CD14-positive monocyte (primary cell): ENCODE measurements around the gene ENDOG. TPM values are rescaled to one million over a fixed set of nuclear protein-coding genes. Genes with fewer than 3 reads are reported as not detected.
A peak's percentile ranks its signal among the peaks of the same experiment; 100 is the strongest.

Source experiments
- DNase-seq, 3 donors: peaks; one replicate each; pipeline ENCODE4 v3.0.0-alpha.2; 2011 to 2022
- H2AFZ ChIP-seq: 2 replicates; pipeline ENCODE4 v1.6.0; 2012; ENCODE audit warnings: mild to moderate bottlenecking, low read depth, low read length, inconsistent platforms; ENCODE audit not compliant: insufficient read depth, poor library complexity, severe bottlenecking
- H3K27ac ChIP-seq, 2 donors: 1 replicate in 1 of 2; 2 replicates in 1 of 2; pipeline ENCODE4 v1.5.1; 2012 to 2013; ENCODE audit warnings: low read length in 2 of 2, control low read depth in 1 of 2, inconsistent platforms in 1 of 2, low read depth in 1 of 2, mild to moderate bottlenecking in 1 of 2
- H3K27me3 ChIP-seq, 2 donors: one replicate each; pipeline versions ENCODE4 v1.6.0 to v1.6.1; 2011 to 2013; ENCODE audit warnings: low read length in 2 of 2; ENCODE audit not compliant: control insufficient read depth in 2 of 2, insufficient read depth in 2 of 2
- H3K36me3 ChIP-seq, 2 donors: replicated peaks in 1 of 2; 1 replicate in 1 of 2; 2 replicates in 1 of 2; pipeline versions ENCODE4 v1.5.1 to v1.6.1; 2012 to 2013; ENCODE audit warnings: low read length in 2 of 2, control low read depth in 1 of 2, inconsistent platforms in 1 of 2, mild to moderate bottlenecking in 1 of 2; ENCODE audit not compliant: insufficient read depth in 2 of 2, control insufficient read depth in 1 of 2
- H3K4me1 ChIP-seq, 2 donors: 1 replicate in 1 of 2; 2 replicates in 1 of 2; pipeline versions ENCODE4 v1.5.1 to v1.6.1; 2012 to 2013; ENCODE audit warnings: low read length in 2 of 2, control low read depth in 1 of 2, inconsistent platforms in 1 of 2, mild to moderate bottlenecking in 1 of 2, moderate library complexity in 1 of 2; ENCODE audit not compliant: insufficient read depth in 2 of 2, control insufficient read depth in 1 of 2
- H3K4me2 ChIP-seq: replicated peaks from 2 replicates; pipeline ENCODE3; 2012; ENCODE audit warnings: low read length, moderate library complexity, mild to moderate bottlenecking; ENCODE audit not compliant: poor library complexity, severe bottlenecking; ENCODE audit errors: extremely low read depth
- H3K4me3 ChIP-seq, 3 experiments: fragments of 200-600 bp in 1 of 3; sonication (generic) in 1 of 3; replicated peaks in 1 of 3; 1 replicate in 2 of 3; 2 replicates in 1 of 3; pipeline ENCODE4 v1.5.1; 2011 to 2013; ENCODE audit warnings: low read length in 3 of 3, mild to moderate bottlenecking in 3 of 3, control low read depth in 2 of 3, low read depth in 2 of 3, inconsistent platforms in 1 of 3, moderate library complexity in 1 of 3
- H3K79me2 ChIP-seq: 2 replicates; pipeline ENCODE4 v1.6.0; 2012; ENCODE audit warnings: mild to moderate bottlenecking, control low read depth, inconsistent platforms, low read length, moderate library complexity; ENCODE audit not compliant: insufficient read depth
- H3K9ac ChIP-seq: 2 replicates; pipeline ENCODE4 v1.6.0; 2017; ENCODE audit warnings: low read length, mild to moderate bottlenecking; ENCODE audit not compliant: insufficient read depth, poor library complexity, severe bottlenecking
- H3K9me3 ChIP-seq, 2 donors: replicated peaks in 1 of 2; 1 replicate in 1 of 2; 2 replicates in 1 of 2; pipeline versions ENCODE4 v1.5.1 to v1.6.1; 2012 to 2013; ENCODE audit warnings: low read length in 2 of 2, control low read depth in 1 of 2; ENCODE audit not compliant: control insufficient read depth in 1 of 2, insufficient read depth in 1 of 2
- H4K20me1 ChIP-seq: 2 replicates; pipeline ENCODE4 v1.6.0; 2012; ENCODE audit warnings: mild to moderate bottlenecking, low read length, control low read depth, moderate library complexity; ENCODE audit not compliant: insufficient read depth
- H3K27ac Mint-ChIP-seq, 7 donors: one replicate each; pipeline ENCODE4 v1.8.0; 2020; ENCODE audit warnings: mild to moderate bottlenecking in 7 of 7, mixed read lengths in 7 of 7, moderate library complexity in 6 of 7, inconsistent platforms in 2 of 7
- H3K27me3 Mint-ChIP-seq, 3 donors: one replicate each; pipeline ENCODE4 v1.8.0; 2021 to 2022; ENCODE audit warnings: low read depth in 3 of 3, mild to moderate bottlenecking in 3 of 3, mixed read lengths in 3 of 3, moderate library complexity in 3 of 3, inconsistent platforms in 1 of 3
- H3K36me3 Mint-ChIP-seq, 2 donors: one replicate each; pipeline ENCODE4 v1.8.0; 2020; ENCODE audit warnings: mixed read lengths in 2 of 2, inconsistent platforms in 1 of 2, mild to moderate bottlenecking in 1 of 2
- H3K4me1 Mint-ChIP-seq: one replicate; pipeline ENCODE4 v1.8.0; 2020; ENCODE audit warnings: mild to moderate bottlenecking, mixed read lengths
- H3K4me3 Mint-ChIP-seq, 2 donors: one replicate each; pipeline ENCODE4 v1.8.0; 2020; ENCODE audit warnings: mild to moderate bottlenecking in 2 of 2, mixed read lengths in 2 of 2, moderate library complexity in 1 of 2
- H3K9me3 Mint-ChIP-seq, 7 donors: one replicate each; pipeline ENCODE4 v1.8.0; 2020 to 2022; ENCODE audit warnings: mixed read lengths in 7 of 7, mild to moderate bottlenecking in 6 of 7, moderate library complexity in 6 of 7, inconsistent platforms in 2 of 7
- CTCF ChIP-seq: fragments of 200-600 bp; IDR thresholded peaks from one replicate; pipeline ENCODE4 v1.8.0; 2022; ENCODE audit warnings: antibody characterized with exemption, mild to moderate bottlenecking
- WGBS: methylation state at CpG from one replicate; pipeline ENCODE4 v1.1.5; 2013; ENCODE audit warnings: missing lambda C conversion rate; ENCODE audit not compliant: insufficient coverage; 5-methylcytosine and 5-hydroxymethylcytosine counted together
- intact Hi-C, 2 donors: fragments of 100-400 bp; cut with micrococcal nuclease; formaldehyde crosslinking; loops; one replicate each; pipeline versions ENCODE4 v1.15.0 to v1.15.1; 2023
- polyA plus RNA-seq, 3 donors: library from polyadenylated mRNA; depleted of rRNA in 1 of 3; unstranded in 2 of 3; stranded (reverse) in 1 of 3; fragments of 300-500 nt in 2 of 3; fragments of >200 nt in 1 of 3; fragmentation: Illumina TruSeq in 2 of 3; gene quantifications; 1 replicate in 2 of 3; 2 replicates in 1 of 3; pipeline ENCODE4 v1.2.3, GENCODE V29; 2012 to 2021

ENDOG gene
- polyA plus RNA-seq, 3 donors, result 7.2 to 24.6 (median 13.0) TPM

- no peak overlapping the region for H3K27ac Mint-ChIP-seq
- Histone ChIP-seq H3K36me3 (peaks cover 43 to 70% of the 10 kb centered on the region in 2 donors), H3K79me2 (no peaks in the 10 kb centered on the region), H3K9ac (no peak overlapping the region), H3K4me1 (no peaks in the 10 kb centered on the region), H3K4me3 (no peak overlapping the region), H4K20me1 (no peaks in the 10 kb centered on the region), H3K4me2 (no peak overlapping the region), H3K27ac (no peak overlapping the region), H3K27me3 (no peaks in the 10 kb centered on the region), H3K9me3 (no peaks in the 10 kb centered on the region), H2AFZ (no peak overlapping the region)
- H3K27me3 Mint-ChIP-seq, result peaks cover 0 to 4% (median 0%) of the 10 kb centered on the region in 3 donors
- no peaks in the 10 kb centered on the region for H3K4me1 Mint-ChIP-seq
- DNase-seq, result no peak
- H3K4me3 Mint-ChIP-seq, result no peak overlapping the region
- TF ChIP-seq CTCF, result no peak
- H3K36me3 Mint-ChIP-seq, result peaks cover 43 to 59% of the 10 kb centered on the region in 2 donors
- 88% methylated on average over 14 of the region's 14 CpGs for WGBS
- H3K9me3 Mint-ChIP-seq, result no peaks in the 10 kb centered on the region
- intact Hi-C loops, result loop anchor here in 1 of 2 donors (10.0 kb wide), 1 partner anchor 63 kb away; no protein-coding TSS in a partner anchor
These were observed 10.5 kb upstream of the ENDOG start for GRCh38 chr9:128807827-128808226.

GRCh38 chr9:128808543-128808942 lies 9.8 kb upstream of the ENDOG start:
- no peaks in the 10 kb centered on the region for H3K9me3 Mint-ChIP-seq
- H3K27me3 Mint-ChIP-seq, result peaks cover 0 to 4% (median 0%) of the 10 kb centered on the region in 3 donors
- Histone ChIP-seq H3K4me1 (no peaks in the 10 kb centered on the region), H3K27ac (no peak overlapping the region), H3K36me3 (peaks cover 36 to 63% of the 10 kb centered on the region in 2 donors), H3K4me3 (no peak overlapping the region), H3K4me2 (no peak overlapping the region), H3K27me3 (no peaks in the 10 kb centered on the region), H4K20me1 (no peaks in the 10 kb centered on the region), H3K9me3 (no peaks in the 10 kb centered on the region), H3K9ac (no peak overlapping the region), H2AFZ (no peak overlapping the region), H3K79me2 (no peaks in the 10 kb centered on the region)
- no peaks in the 10 kb centered on the region for H3K4me1 Mint-ChIP-seq
- peaks cover 35 to 52% of the 10 kb centered on the region in 2 donors for H3K36me3 Mint-ChIP-seq
- intact Hi-C loops, result loop anchor here in 1 of 2 donors (10.0 kb wide), 1 partner anchor 64 kb away; no protein-coding TSS in a partner anchor
- TF ChIP-seq CTCF, result no peak
- H3K4me3 Mint-ChIP-seq, result no peak overlapping the region
- no peak for DNase-seq
- 100% methylated on average over 1 of the region's 3 CpGs for WGBS
- H3K27ac Mint-ChIP-seq, result peak overlapping the region in 1 of 7 donors; percentile 57
